Stimulated activated naive CD8-positive, alpha-beta T cell treated with anti-CD3 and anti-CD28 coated beads, Interleukin-15, Interleukin-2, amounts not matched to agents 100 ng/mL and 50 ng/mL, for 24 hours (primary cell): Measurements from ENCODE around the gene SPNS2.

Source experiments
- H3K27ac Mint-ChIP-seq: one replicate; pipeline ENCODE4 v1.8.0; 2021; ENCODE audit warnings: mild to moderate bottlenecking, mixed read lengths
- H3K27me3 Mint-ChIP-seq: one replicate; pipeline ENCODE4 v1.8.0; 2021; ENCODE audit warnings: mixed read lengths
- H3K36me3 Mint-ChIP-seq: one replicate; pipeline ENCODE4 v1.8.0; 2021; ENCODE audit warnings: low read depth, mixed read lengths
- H3K4me1 Mint-ChIP-seq: one replicate; pipeline ENCODE4 v1.8.0; 2021; ENCODE audit warnings: low read depth, mixed read lengths
- H3K4me3 Mint-ChIP-seq: one replicate; pipeline ENCODE4 v1.8.0; 2021; ENCODE audit warnings: mild to moderate bottlenecking, mixed read lengths
- H3K9me3 Mint-ChIP-seq: one replicate; pipeline ENCODE4 v1.8.0; 2021; ENCODE audit warnings: mixed read lengths

Gene SPNS2, protein sequence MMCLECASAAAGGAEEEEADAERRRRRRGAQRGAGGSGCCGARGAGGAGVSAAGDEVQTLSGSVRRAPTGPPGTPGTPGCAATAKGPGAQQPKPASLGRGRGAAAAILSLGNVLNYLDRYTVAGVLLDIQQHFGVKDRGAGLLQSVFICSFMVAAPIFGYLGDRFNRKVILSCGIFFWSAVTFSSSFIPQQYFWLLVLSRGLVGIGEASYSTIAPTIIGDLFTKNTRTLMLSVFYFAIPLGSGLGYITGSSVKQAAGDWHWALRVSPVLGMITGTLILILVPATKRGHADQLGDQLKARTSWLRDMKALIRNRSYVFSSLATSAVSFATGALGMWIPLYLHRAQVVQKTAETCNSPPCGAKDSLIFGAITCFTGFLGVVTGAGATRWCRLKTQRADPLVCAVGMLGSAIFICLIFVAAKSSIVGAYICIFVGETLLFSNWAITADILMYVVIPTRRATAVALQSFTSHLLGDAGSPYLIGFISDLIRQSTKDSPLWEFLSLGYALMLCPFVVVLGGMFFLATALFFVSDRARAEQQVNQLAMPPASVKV

DNA sequence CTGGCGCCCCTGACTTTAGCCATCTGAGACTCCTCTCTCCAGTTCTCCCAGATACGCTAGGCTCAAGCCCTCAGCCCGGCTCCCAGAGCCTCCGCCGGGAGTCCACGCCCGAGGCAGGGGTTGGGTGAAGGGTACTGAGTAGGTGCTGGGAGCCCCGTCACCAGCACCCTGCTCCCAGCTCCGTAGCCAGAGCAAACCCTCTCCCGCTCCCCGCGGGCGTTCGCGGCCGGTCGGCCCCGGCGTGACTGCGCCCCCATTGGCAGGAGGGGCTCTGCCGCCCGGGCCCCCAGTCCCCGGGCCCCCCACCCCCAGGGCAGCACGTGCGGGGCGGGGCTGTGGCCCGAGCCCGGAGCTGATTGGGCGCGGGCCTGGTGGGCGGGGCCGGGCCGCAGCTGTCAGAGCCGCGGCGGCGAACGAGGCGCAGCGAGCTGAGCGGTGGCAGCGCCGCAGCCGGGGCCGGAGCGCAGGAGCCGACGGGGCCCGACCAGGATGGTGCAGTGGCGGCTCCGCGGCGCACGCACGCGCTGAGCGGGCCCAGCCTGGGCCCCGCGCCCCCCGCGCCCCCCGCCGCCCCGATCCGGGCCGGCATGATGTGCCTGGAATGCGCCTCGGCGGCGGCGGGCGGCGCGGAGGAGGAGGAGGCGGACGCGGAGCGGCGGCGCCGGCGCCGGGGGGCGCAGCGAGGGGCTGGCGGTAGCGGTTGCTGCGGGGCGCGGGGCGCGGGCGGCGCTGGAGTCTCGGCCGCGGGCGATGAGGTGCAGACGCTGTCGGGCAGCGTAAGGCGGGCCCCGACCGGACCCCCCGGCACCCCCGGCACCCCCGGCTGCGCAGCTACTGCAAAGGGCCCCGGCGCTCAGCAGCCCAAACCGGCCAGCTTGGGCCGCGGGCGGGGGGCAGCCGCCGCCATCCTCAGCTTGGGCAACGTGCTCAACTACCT, at the start of gene SPNS2:
TSS of gene SPNS2 (plus strand) at position 421 of the 937 bp plus-strand sequence. CDS start at position 588, 167 bp downstream.
- Mint-ChIP-seq H3K4me1 (peaks cover 18% of the 10 kb centered on the region), H3K9me3 (no peaks in the 10 kb centered on the region), H3K27me3 (peaks cover 35% of the 10 kb centered on the region), H3K36me3 (no peaks in the 10 kb centered on the region), H3K4me3 (peak within 1 kb of the TSS; percentile 72), H3K27ac (no peak within 1 kb of the TSS)

DNA sequence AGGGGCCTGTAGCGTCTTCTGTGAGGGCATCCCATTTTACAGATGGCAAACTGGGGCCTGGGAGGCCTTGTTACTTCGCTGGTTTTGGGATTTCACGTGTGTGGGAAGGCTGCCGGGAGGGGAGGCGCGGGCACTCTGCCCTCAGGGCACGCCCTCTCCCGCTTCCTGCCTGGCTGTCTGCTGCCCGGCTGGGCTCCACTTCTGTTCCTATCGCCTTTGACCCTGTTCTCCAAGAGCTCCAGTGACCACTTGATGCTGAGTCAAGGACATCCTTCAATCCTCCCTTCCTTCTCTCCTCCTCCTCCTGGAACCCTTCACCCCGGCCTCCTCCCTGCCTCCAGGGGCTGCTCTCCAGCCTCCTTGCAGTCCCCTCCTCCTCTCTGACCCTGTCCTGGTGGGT, 48.9 kb upstream of the SPNS2 start:
- Mint-ChIP-seq H3K36me3 (no peaks in the 10 kb centered on the region), H3K27ac (no peak overlapping the region), H3K4me3 (no peak overlapping the region), H3K27me3 (no peaks in the 10 kb centered on the region), H3K4me1 (no peaks in the 10 kb centered on the region), H3K9me3 (no peaks in the 10 kb centered on the region)

DNA sequence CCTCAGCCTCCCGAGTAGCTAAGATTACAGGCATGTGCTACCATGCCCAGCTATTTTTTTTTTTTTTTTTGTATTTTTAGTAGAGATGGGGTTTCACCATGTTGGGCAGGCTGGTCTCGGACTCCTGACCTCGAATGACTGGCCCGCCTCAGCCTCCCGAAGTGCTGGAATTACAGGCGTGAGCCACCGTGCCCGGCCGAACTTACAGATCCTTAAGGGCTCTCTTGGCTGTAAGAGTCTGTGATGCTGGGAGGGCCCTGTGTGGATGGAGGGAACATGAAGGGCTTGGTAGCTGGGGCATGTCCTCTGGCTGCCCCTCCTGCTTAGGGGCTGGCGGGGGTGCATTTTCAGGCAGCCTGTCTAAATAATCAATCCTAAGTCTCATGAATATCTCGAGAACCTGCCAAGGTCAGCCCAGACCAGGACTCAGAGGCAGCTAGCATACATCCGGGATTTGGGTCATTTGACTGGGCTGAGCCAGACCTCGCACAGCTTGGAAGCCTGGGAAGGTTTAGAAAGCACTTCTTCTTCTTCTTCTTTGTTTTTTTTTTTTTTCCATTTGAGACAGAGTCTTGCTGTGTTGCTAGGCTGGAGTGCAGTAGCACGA, 47.9 kb upstream of the SPNS2 start:
- Mint-ChIP-seq H3K27me3 (no peaks in the 10 kb centered on the region), H3K27ac (no peak overlapping the region), H3K4me1 (no peaks in the 10 kb centered on the region), H3K4me3 (no peak overlapping the region), H3K9me3 (no peaks in the 10 kb centered on the region), H3K36me3 (no peaks in the 10 kb centered on the region)

DNA sequence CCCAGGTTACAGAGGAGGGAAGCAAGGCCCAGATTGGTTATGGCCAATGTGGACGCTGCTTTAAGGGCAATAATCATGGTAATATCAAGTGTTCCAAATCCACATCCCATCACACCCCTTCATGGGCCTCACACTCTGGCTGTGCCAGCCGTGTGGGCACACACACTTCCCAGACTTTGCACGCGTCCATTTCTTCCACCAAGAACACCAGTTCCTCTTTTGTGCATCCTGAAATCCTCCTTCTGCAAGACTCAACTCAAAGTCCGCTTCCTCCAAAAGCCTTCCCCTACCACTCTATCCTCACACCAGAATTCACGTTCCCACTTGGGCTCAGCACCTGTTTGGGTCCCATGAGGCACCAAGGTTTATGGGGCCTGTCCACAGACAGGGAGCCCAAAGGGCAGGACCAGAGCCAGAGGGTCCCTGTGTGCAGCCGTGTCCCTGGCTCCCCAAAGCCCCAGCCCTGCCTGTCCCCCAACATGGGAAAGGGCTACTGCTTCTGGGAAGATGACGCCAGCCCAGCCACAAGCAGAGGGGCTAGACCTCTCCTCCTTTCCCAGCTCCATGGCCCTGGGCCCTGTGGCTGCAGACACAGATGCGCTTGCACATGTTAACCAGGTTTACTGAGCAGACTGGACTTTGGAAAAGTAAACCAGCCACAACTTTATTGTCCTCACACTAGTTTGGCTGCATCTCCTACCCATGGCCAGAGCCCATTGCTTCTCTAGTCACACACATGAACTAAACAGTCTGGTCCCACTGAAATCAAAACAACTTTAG, 44.7 kb upstream of the SPNS2 start:
- Mint-ChIP-seq H3K27ac (no peak overlapping the region), H3K27me3 (no peaks in the 10 kb centered on the region), H3K36me3 (no peaks in the 10 kb centered on the region), H3K9me3 (no peaks in the 10 kb centered on the region), H3K4me3 (no peak overlapping the region), H3K4me1 (no peaks in the 10 kb centered on the region)

DNA sequence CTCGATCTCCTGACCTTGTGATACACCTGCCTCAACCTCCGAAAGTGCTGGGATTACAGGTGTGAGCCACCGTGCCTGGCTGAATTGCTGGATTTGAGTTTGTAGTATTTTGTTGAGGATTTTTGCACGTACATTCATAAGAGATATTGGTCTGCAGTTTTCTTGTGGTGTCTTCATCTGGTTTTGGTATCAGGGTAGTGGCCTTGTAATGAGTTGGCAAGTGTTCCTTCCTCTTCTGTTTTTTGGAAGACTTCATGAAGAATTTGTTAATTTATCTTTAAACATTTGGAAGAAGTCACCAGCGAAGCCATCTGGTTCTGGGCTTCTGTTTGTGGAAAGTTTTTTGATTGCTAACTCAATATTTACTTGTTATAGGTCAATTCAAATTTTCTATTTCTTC, 38.0 kb upstream of the SPNS2 start:
- peaks cover 16% of the 10 kb centered on the region for H3K36me3 Mint-ChIP-seq
- peaks cover 13% of the 10 kb centered on the region for H3K9me3 Mint-ChIP-seq
- H3K27ac Mint-ChIP-seq = no peak overlapping the region
- no peaks in the 10 kb centered on the region for H3K4me1 Mint-ChIP-seq
- no peak overlapping the region for H3K4me3 Mint-ChIP-seq
- no peaks in the 10 kb centered on the region for H3K27me3 Mint-ChIP-seq

DNA sequence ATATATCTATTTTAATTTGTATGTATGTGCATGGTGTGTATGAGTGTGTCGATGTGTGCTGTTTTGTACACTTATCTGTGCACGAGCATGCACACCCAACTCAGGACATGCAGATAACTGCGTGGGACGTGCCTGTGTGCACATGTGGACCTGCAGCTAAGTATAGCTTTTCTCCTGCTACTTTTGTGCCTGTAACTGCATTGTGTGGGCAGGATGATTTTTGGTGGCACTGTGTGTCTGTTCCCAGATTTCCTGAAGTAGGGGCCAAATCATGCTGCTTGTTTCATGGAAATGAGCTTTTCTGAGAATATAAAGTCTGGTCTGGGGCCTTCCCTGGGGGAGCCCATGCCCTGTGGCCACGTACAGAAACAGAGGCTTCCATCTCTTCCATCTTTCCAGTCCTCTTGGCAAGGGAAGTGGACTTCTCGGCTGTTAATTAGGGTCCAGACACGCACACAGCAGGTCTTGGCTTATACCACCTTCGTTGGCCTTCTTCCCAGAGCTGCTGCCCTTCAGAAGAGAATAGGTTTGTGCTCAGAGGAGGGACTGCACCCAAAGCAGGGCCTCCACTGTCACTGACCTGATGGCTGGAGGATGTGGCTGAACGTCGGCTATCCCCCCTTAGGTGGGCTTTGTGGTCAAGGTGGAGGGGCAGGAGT, 34.7 kb upstream of the SPNS2 start:
- Mint-ChIP-seq H3K4me1 (no peaks in the 10 kb centered on the region), H3K9me3 (peaks cover 13% of the 10 kb centered on the region), H3K27me3 (no peaks in the 10 kb centered on the region), H3K4me3 (no peak overlapping the region), H3K27ac (no peak overlapping the region), H3K36me3 (peaks cover 16% of the 10 kb centered on the region)

DNA sequence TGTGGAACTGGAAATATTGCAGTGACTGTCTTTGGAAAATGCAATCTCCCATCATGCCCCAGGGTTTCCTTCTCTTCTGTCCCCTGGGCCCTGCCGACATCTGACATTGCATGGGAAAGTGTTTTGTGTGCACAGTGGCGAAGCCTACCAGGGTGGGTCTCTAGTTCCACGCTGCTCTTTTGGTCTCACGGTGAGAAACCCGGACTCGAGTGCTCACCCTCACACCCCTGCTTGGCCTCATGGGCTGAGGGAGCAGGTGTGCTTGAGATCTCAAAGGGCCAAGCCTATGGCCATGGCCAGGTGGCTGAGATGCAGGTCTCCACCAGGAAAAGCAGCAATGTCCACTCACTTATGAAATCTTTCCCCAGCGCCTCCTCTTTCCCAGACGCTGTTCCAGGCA, 32.9 kb upstream of the SPNS2 start:
- H3K27me3 Mint-ChIP-seq = no peaks in the 10 kb centered on the region
- H3K27ac Mint-ChIP-seq = peak overlapping the region; percentile 21
- peaks cover 6% of the 10 kb centered on the region for H3K9me3 Mint-ChIP-seq
- H3K36me3 Mint-ChIP-seq = peaks cover 6% of the 10 kb centered on the region
- no peaks in the 10 kb centered on the region for H3K4me1 Mint-ChIP-seq
- H3K4me3 Mint-ChIP-seq = no peak overlapping the region

DNA sequence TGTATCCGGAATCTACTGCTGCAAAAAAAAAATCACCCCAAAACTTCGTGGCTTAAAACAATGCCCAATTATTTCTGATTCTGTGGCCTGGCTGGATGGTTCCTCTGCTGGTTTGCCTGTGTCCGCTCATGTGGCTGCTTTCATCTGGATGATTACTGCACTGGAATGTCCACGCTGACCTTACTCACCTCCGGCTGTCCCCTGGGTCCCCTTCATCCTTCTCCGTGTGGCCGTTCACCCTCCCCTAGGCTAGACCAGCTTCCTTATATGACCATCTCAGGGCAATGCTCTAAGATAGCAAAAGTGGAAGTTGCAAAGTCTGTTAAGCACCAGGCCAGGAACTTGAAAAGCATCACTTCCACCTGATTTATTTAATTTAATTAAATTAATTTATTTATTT, 31.4 kb upstream of the SPNS2 start:
- H3K9me3 Mint-ChIP-seq = no peaks in the 10 kb centered on the region

DNA sequence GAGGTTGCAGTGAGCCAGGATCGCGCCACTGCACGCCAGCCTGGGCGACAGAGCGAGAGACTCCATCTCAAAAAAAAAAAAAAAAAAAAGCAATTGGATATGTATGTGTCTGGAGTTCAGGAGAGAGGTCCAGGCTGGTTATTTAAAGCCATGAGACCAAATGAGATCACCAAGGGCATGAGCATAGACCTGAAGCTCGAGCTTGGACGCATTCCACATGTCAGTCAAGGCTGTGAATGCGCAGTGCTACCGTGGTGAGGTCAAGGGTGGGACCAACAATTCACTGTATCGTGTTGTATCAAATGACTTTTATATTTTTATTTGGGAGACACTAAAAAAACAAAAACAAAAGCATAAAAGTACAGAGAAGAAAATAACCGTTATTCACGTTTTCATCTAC, 29.1 kb upstream of the SPNS2 start:
- H3K27ac Mint-ChIP-seq = no peak overlapping the region
- H3K27me3 Mint-ChIP-seq = no peaks in the 10 kb centered on the region

More for the DNA sequence above, 31.4 kb upstream of the SPNS2 start:
- no peaks in the 10 kb centered on the region for H3K27me3 Mint-ChIP-seq
- no peaks in the 10 kb centered on the region for H3K36me3 Mint-ChIP-seq
- no peak overlapping the region for H3K4me3 Mint-ChIP-seq
- no peaks in the 10 kb centered on the region for H3K4me1 Mint-ChIP-seq
- no peak overlapping the region for H3K27ac Mint-ChIP-seq

DNA sequence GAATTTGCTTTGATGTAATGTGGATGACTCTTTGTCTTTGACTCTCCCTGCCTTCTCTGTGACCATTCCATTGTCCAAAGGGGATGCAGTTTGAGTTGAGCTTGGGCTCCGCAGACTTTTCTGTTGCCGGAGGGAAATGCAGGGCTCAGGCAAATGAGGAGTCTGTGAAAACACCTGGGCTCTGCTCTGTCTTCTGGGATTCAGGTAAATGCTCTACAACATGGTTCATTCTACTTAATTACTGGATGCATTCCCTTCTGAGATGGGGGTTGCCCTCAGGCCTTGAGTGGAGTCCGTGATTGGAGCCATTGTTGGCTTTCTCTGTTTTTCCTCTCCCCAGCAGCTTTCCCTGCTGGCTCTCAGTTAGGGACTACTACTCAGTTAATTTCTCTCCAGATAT, 26.4 kb upstream of the SPNS2 start:
- no peaks in the 10 kb centered on the region for H3K9me3 Mint-ChIP-seq
- H3K4me1 Mint-ChIP-seq = peaks cover 4% of the 10 kb centered on the region
- H3K27ac Mint-ChIP-seq = no peak overlapping the region
- H3K27me3 Mint-ChIP-seq = no peaks in the 10 kb centered on the region
- no peak overlapping the region for H3K4me3 Mint-ChIP-seq
- no peaks in the 10 kb centered on the region for H3K36me3 Mint-ChIP-seq

More for the DNA sequence above, 29.1 kb upstream of the SPNS2 start:
- no peak overlapping the region for H3K4me3 Mint-ChIP-seq
- H3K4me1 Mint-ChIP-seq = no peaks in the 10 kb centered on the region
- no peaks in the 10 kb centered on the region for H3K9me3 Mint-ChIP-seq
- no peaks in the 10 kb centered on the region for H3K36me3 Mint-ChIP-seq

DNA sequence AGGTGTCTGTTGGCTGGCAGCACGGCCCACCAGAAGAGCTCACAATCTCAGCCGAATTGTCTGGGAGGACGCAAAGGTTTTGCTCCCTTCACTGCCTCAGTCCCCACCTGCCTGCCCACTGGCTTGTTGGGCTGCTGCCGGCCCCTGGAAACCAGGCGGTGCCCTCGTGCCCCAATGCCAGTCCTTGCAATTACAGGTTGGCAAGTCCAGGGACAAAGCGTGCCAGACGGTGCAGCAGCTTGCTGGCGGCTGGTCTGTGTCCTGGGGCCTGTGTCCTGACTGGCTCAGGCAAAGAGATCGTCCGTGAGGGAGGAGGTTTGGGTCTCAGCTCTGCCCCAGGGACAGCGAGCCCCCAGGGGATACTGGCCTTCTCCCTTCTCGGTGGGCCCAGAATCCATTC, 24.6 kb upstream of the SPNS2 start:
- Mint-ChIP-seq H3K36me3 (no peaks in the 10 kb centered on the region), H3K9me3 (no peaks in the 10 kb centered on the region), H3K27me3 (no peaks in the 10 kb centered on the region), H3K27ac (no peak overlapping the region), H3K4me1 (peaks cover 6% of the 10 kb centered on the region), H3K4me3 (no peak overlapping the region)

DNA sequence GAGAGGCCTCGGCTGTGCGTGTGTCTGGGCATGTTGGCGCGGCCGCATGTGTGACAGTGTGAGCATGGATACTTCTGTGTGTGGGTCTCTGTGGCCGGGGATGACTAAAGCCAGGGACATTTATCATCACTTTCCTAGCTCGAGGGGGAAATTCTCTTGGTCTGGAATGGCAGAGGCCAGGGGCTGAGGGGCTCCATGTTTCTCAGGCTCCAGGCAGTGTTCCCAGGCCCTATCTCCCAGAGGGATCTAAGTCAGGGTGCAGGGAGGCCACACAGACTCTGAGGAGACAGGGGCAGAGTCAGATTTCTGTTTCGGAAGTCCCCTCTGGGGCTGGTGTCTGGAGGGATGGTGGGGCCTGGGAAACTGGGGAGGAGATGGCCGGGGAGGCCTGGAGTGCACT, 23.7 kb upstream of the SPNS2 start:
- Mint-ChIP-seq H3K9me3 (no peaks in the 10 kb centered on the region), H3K27ac (no peak overlapping the region), H3K4me3 (no peak overlapping the region)

DNA sequence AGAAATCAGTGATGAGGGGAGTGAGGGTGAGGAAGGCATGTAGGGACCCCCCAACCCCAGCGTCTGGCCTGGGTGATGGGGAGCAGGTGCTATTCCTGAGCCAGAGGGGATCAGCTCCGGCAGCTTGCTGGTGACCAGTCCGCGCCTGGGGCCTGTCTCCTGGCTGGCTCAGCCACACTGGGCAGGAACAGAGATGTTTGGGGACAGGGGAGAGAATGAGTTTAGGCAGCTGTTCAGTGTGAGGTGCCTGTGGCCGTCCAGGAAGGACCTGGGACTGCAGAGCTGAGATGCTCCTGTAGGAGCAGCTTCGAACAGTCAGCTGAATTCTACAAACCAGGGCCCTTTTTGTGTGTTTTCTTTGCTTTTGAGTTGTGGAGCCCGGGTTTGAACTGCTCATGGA, 23.2 kb upstream of the SPNS2 start:
- Mint-ChIP-seq H3K4me1 (peaks cover 11% of the 10 kb centered on the region), H3K4me3 (no peak overlapping the region), H3K27ac (no peak overlapping the region), H3K9me3 (no peaks in the 10 kb centered on the region), H3K27me3 (no peaks in the 10 kb centered on the region), H3K36me3 (no peaks in the 10 kb centered on the region)

More for the DNA sequence above, 23.7 kb upstream of the SPNS2 start:
- Mint-ChIP-seq H3K27me3 (no peaks in the 10 kb centered on the region), H3K36me3 (no peaks in the 10 kb centered on the region), H3K4me1 (peaks cover 6% of the 10 kb centered on the region)

DNA sequence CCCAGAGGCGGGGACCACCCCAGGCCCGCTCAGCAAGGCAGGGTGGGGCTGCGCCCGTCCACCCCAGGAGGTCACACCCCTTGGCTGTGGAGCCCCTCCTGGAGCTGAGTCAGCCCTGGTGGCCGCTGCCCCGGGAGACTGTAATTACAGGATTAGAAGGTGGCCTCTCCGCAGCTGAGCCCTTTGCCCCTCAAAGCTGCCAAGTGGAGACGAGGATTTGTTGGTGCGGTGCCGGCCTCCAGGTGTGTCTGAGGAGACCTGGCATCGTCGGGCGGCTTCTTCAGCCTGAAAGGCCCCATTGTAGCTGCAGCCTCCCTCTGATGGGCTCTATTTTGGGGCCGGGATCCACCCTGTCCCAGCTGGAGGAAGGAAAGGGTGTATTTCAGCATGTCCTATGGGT, 22.7 kb upstream of the SPNS2 start:
- no peaks in the 10 kb centered on the region for H3K27me3 Mint-ChIP-seq

More for the DNA sequence above, 22.7 kb upstream of the SPNS2 start:
- no peaks in the 10 kb centered on the region for H3K36me3 Mint-ChIP-seq
- no peaks in the 10 kb centered on the region for H3K9me3 Mint-ChIP-seq
- no peak overlapping the region for H3K27ac Mint-ChIP-seq
- no peak overlapping the region for H3K4me3 Mint-ChIP-seq
- H3K4me1 Mint-ChIP-seq = peaks cover 16% of the 10 kb centered on the region
